Fibroblast of the conjunctiva (primary cell): ENCODE measurements around the gene CORO2B.

Experiments
- DNase-seq: peaks from one replicate; pipeline ENCODE4 v3.0.0-alpha.2; 2010; ENCODE audit warnings: low read depth

CORO2B gene, protein sequence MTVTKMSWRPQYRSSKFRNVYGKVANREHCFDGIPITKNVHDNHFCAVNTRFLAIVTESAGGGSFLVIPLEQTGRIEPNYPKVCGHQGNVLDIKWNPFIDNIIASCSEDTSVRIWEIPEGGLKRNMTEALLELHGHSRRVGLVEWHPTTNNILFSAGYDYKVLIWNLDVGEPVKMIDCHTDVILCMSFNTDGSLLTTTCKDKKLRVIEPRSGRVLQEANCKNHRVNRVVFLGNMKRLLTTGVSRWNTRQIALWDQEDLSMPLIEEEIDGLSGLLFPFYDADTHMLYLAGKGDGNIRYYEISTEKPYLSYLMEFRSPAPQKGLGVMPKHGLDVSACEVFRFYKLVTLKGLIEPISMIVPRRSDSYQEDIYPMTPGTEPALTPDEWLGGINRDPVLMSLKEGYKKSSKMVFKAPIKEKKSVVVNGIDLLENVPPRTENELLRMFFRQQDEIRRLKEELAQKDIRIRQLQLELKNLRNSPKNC

DNA sequence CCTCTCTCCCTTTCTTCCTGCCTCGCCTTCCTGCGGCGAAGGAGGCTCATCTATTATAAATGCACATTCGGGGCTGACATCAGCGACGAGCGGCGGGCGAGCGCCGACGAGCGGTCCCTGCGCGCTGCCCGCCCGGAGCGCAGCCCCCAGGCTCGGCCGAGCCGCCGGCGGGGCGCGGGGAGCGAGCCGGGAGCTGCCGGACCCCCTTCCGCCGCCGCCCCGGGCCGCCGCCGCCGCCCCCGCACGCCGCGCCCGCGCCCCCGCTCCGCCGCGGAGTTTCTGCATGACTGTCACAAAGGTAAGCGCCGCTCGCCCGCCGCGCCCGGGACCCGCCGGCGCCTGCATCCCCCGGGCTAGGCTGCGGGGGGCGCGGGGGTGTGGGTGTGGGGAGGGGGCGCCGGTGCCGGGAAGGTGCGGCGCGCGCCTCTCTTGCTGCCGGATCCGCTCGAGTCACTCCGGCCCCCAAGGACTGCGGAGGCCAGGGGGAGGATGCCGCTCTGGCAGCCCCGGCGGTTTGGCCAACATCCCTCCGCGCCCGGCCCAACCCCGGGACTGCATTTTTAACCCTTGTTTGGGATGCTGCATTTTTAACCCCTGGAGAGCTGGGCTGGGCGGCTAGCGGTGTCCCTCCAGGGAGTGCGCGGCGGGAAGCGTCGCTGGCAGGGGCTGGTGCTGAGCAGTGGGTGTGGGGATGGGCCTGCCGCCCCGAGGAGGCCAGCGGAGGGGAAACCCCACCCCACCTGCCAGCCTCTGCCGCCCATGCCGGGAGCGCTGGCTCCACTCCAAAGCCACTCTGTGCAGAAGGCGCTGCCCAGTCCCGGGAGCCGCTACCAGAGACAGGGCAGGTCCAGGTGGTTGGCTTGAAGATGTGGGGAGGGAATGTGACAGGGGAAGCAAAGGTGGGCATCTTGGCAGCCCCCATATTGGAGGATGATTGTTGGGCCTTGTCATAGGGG, at the start of gene CORO2B:
TSS of gene CORO2B (plus strand) at position 14 of the 956 bp plus-strand sequence. CDS start at position 284, 270 bp downstream.
- DNase-seq, result no peak

DNA sequence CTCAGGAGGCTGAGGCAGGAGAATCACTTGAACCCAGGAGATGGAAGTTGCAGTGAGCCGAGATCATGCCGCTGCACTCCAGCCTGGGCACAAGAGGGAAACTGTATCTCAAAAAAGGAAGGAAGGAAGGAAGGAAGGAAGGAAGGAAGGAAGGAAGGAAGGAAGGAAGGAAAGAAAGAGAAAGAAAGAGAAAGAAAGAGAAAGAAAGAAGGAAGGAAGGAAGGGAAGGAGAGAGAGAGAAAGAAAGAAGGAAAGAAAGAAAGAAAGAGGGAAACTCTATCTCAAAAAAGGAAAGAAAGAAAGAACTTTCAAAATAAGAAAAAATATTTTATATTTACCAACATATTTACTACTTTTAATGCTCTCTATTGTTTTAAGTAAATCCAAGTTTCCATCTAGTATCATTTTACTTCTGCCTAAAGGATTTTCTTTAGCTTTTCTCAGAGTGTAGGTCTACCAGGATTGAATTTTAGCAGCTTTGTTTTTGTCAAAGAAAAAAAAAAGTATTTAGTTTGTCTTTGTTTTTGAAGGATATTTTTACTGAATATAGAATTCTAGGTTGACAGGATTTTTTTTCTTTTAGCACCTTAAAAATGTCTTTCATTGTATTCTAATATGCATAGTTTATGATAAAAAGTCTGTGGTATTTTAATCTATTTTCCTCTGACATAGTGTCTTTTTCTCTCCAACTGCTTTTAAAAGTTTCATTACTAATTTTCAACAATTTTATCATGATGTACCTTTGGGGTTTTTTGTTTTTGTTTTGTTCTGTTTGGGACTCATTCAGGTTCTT, 47.2 kb upstream of the CORO2B start:
- no peak for DNase-seq

DNA sequence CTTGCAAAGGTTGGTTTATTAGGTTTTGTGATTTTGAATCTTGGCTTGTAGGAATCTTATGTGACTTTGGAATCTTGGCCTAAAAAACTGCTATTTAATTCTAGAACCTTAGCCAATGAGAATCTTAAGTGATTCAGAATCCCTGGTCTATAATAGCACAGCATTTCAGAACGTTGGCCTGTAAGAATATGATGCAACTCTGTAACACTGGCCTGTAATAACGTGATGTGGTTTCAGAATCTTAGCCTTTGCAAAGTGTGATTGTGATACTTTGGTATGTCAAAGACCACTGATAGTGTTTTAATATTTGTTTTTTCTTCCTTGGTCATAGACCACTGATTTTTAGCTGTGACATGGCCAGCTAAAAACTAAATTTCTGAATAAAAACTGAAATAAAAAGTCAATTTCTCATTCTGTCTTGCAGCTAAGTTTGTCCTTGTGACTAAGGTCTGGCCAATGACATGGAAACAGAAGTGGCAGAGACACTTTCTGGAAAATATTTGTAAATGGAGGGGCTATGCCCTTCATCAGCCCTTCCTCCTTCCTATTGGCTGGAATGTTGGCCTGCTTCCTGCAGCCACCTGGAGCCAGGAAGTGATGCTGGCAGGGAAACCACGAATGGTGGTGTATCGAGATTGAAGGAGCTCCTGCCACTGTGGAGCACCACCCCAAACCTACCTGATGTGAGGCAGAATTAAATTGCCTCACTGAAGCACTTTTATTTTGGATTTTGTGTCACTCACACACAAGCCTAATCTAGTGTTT, 42.3 kb upstream of the CORO2B start:
- DNase-seq, result peak; percentile 97

DNA sequence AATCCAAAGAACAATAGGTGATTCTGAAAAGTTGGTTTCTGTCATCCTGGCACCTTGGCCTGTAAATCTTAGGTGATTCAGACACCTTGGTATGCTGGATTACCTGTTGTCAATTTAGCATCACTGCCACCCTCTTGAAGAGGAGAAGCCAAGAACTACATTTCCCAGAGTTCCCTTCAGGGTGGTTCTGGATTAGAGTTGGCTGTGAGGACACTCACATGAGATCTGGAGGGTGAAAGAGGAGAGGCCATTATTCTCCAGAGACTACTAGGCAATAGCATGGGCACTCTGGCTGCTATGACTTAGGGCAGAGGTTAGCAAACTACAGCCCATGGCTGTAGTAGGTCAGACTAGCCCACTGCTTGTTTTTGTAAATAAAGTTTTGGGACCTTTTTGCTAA, 41.7 kb upstream of the CORO2B start:
- no peak for DNase-seq

DNA sequence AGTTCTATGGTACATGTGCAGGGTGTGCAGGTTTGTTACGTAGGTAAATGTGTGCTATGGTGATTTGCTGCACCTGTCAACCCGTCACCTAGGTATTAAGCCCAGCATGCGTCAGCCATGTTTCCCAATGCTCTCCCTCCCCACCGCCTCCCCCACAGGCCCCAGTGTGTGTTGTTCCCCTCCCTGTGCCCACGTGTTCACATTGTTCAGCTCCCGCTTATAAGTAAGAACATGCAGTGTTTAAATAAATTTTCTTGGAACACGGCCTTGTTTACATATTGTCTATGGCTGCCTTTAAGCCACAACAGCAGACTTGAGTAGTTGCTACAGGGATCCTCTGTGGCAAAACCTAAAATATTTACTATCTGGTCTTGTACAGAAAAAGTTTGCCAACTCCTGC, 41.3 kb upstream of the CORO2B start:
- peak; percentile 53 for DNase-seq

DNA sequence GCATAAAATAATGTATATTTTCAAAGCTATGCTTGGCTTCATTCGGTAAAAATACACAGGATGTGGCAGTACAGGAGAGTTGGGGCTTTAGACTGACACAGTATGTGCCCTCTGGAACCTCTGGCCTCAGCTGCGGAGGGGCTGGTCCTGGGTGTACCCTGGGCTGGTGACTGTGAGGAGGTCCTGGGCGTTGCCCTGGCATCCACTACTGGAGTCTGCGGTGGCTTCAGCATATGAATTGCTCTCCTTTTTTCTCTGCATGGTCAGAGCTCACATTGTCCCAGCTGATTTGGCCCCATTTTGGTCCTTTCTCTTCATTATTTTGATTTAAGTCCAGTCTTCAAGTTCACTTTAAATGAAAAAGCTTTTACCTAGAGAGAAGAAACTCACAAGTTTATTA, 40.5 kb upstream of the CORO2B start:
- DNase-seq, result no peak

DNA sequence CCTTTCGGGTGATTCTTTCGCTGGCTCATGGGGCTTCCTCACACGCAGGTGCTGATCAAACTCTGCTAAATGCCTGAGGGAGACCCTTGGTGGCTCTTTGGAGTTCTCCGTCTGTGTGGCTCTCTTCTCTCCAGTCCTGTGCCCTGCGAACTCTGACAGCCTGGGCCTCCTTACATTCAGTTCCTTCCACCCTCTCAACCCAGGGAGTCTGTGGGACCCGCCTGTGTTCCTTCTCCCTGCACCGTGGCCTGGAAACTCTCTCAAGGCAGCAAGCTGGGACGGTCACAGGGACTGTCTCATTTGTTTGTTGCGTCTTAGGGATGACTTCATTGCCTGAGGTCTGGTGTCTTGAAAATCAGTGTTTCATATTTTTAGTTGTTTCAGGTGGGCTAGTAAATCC, 37.0 kb upstream of the CORO2B start:
- DNase-seq, result no peak

DNA sequence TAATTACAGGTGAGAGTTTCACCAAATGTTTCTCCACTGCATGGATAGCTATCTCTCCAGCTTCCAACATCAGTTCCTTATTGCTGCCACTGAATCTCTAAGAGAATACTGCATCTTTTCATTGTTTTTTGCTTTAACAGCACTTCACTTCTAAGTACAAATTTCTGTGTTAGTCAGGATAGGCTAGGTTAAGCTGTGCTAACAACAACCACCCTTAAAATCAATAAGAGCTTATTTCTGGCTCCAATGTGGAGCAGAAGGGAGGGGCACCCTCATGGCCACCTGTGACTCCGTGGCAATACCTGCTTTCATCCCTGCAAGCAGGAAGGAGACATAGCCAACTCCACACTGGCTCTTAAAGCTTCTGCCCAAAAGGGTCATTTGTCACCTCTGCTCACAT, 36.4 kb upstream of the CORO2B start:
- DNase-seq, result no peak

DNA sequence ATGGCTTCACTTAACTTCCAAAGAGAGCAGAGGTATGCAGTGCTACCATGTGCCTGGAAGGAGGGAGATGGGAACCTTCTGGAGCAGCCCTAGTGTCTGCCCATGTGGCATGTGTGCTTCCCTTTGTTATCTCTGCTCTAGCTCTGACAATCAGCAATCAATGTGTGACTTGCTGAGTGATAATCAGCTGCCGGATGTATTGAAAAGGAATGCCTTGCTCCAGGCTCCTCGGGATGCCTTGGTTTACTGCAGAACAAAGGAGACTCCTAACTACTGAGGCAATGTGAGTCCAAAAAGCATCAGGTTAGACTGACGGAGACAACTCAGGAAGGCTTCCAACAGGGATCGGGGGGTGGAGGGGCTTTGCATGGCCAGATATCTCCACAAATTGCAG, 36.0 kb upstream of the CORO2B start:
- DNase-seq, result no peak

DNA sequence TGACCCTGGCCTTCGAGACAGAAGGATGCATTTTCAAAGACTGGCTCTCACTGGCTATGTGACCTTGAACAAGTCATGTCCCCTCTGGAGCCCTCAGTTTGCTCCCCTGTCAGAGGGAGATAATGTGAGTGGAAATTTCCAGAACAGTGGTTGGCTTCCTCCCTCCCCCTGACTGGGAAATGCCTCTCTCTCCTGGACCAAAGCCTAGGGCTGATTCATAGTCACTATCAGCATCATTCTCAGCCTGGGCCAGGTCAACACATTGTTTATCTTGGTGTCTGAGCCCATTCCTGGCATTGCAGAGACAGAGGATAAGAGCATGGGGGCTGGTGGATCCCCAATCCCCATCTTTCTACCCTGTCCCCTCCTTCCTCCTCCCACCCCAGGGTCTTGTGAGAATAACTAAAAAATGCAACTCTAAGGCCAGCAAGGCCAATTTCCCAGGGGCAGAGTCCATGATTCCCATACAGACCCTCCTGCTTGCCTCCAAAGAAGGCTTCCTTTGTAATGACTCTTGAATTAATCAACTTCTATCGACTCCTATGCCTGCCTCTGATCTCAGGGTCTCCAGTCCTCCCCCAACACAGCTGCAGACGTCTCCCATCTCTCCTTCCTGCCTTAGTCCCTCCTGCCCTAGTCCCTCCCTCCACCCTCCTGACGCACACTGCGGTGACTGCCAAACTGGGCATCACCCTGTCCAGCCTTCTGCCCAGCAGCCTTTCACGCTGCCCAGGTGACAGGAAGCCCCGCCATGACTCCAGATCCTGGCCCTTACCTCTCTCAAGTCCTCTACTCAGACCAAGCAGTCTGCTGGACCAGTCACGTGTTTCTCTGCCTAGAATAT, 35.4 kb upstream of the CORO2B start:
- DNase-seq, result peak; percentile 62

DNA sequence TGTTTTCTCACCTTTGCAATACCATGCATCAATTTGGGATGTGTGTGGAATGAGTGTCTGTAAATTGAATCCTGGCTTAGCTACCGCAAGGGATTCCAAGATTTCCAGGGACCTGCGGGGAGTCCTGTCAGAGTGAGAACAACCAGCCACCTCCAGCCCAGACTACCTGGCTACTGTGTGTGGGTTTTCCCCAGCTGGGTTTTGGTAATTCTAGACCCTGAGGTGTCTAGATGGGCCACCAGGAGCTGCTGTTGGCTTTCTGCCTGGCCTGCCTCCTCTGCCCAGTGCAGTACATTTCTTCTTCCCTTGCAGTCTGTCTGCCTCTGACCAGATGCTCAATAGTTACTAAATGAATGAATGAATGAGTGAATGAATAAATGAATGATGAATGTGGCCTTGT, 32.5 kb upstream of the CORO2B start:
- no peak for DNase-seq

DNA sequence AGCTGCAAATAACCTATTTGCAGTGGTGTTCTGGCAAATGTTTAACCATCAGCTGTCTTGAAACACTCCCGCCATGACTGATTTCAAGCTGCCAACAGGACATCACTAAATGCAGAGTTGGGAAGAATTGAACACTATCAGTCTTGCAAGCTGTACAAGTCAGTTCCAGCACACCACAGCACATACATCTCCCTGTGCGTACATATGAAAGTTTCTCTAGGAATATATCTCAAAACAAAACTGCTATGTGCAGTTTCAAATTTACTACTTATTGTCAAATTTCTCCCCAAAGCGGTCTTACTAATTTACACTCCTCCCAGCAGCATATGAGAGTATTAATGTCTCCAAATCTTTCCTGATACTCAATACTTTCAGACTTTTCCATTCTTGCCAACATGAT, 30.4 kb upstream of the CORO2B start:
- no peak for DNase-seq

DNA sequence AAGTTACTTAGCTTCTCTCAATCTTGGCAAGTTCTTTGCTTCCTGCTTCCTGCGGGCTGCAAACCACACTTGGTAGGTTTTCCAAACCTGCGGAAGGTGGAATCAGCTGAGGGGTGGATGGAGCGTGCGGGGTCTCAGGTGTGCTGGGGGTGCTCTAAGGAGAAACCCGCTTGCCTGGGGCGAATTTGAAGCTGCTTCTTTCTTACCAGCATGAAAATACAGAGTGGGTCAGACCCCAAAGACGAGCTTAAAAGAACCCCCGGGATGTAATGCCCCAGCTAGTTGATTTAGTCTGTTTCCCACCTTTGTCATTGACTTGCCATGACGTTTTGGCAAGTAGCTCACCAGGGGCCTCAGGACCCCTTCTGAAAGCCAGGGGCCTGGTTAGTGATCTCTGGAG, 28.8 kb upstream of the CORO2B start:
- no peak for DNase-seq

DNA sequence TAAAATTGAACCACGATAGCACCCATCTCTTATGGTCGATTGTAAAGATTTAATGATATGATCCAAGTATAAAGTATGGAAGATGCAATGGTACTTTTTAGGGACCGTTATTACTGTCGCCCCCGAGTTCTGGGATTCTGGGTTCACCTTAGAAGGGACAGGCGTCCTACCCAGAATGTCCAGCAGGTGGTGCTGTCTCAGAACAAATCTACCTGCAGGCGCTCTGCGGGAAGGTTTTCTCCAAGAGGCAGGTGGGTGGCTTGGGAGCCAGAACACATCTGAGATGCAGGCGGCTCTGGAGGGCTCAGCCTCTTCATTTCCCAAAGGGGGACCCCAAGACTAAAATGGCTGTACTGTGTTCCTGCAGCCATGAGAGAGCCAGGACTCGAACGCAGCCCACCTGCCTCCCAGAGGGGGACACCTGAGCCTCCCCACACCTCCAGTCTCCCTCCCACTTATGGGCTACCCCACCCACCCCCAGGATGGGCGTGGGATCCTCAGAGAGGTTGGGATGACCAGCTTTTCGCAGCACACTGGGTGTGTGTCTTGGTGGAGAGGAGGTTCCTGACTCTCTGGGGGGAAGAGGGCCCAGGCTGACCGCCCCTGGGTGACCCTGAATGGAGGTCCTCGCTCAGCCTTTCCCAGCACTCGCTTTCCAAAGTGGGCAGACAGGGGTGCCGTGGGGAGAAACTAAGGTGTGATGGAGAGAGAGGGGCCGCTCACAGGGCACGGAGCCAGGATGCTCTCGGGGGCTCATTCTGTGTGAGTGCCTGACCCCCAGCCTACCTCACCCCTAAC, 28.1 kb upstream of the CORO2B start:
- DNase-seq, result no peak

DNA sequence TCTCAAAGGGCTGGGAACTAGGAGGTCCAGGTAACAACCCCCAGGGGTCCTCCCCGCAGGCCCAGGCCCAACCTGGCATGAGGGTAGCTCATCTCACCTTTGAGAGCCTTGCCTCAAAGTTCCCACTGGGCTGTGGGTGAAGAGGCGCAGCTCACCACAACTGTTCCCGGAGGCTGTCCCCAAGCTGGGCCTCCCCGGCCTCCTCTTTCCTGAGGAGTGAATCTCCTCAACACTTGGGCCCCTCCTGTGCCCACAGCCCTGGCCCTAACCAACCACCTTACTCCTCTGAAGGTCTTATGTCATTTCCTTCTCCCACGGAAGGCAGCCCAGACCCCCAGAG, 27.5 kb upstream of the CORO2B start:
- DNase-seq, result no peak

DNA sequence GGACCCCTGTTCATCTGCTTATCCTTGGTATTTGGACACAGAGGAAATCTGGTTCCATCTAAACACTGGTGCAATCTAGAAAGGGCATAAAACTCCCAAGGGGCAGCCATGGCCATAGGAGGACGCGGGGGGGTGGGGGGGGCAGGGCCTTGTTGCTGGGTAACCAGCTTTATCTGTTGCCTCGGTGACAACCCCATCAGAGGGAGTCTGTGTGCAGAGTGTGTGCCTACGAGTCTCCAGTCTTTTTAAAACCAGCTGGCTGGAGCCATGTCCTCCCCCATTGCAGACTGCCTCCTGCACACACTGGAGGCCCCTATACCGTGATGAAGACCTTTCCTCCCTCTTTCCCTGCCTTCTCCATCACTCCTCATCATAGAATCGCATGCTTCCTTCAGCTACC, 26.4 kb upstream of the CORO2B start:
- DNase-seq, result no peak

DNA sequence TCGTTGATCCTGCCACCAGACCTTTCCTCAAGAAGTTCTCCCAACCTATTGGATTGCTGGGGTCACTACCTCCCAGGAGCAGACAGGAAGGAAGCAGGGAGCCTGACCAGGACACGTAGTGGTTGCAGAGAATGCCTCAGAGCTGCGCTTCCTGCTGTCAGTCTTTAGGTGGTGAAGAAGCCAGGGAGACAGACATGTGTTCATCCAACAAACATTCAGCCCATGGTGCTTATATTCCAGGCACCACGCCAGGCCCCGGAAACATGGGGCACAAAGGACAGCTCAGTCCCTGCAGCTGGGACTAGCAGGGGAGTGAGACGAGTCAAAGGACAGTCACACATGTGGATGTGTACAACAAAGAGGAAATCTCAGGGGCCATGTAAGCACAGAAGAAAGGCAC, 26.0 kb upstream of the CORO2B start:
- DNase-seq, result no peak

DNA sequence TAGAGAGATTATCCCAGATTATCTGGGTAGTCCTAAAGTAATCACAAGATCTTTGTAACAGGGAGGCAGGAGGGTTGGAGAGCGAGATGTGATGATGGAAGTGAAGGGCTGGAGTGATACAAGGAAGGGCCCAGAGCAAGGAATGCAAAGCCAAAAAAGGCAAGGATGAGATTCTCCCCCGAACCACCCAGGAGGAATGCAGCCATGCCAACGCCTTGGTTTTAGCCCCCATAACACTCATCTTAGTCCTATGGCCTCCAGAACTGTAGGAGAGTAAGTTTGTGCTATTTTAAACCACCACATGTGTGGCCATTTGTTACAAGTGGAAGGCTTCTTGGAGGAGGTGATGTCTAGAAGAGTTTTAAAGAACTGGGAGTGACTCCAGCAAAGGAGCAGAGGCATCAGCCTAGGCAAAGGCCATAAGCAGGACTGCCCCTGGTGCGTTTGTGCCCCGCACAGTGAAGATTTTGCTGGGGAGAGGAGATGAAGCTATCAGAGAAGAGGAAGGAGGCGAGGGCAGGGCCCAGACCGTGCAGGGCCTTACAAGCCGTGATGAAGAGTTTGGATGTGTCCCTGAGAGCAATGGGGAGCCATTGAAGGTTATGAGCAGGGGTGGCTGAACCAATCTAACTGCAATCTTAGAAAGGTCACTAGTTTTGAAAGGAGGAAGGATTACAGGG, 25.3 kb upstream of the CORO2B start:
- no peak for DNase-seq
